Kidney (tissue), 14 donors: ENCODE results near the gene ZNF471. TPM values are rescaled to one million over a fixed set of nuclear protein-coding genes. Genes with fewer than 3 reads are reported as not detected.

ENCODE experiments used
- DNase-seq, 5 donors: peaks; one replicate each; pipeline ENCODE4 v3.0.0-alpha.2; 2013 to 2020
- FAIRE-seq: peaks from 2 replicates; lab custom pipeline; 2012; peaks lifted over from hg19 to GRCh38; lab: Jason Lieb, UNC
- H3K27ac ChIP-seq, 2 donors: one replicate each; pipeline ENCODE4 v1.7.0; 2013; ENCODE audit warnings: low read depth in 2 of 2, low read length in 2 of 2, inconsistent platforms in 1 of 2
- H3K27me3 ChIP-seq: one replicate; pipeline ENCODE4 v1.7.1; 2013; ENCODE audit warnings: low read length, inconsistent platforms; ENCODE audit not compliant: control insufficient read depth, insufficient read depth
- H3K36me3 ChIP-seq, 3 donors: one replicate each; pipeline versions ENCODE4 v1.7.0 to v1.7.1; 2013; ENCODE audit warnings: low read length in 3 of 3, control low read depth in 1 of 3, inconsistent platforms in 1 of 3; ENCODE audit not compliant: insufficient read depth in 3 of 3, control insufficient read depth in 2 of 3
- H3K4me1 ChIP-seq, 3 donors: one replicate each; pipeline versions ENCODE4 v1.7.0 to v1.7.1; 2013; ENCODE audit warnings: low read length in 3 of 3, inconsistent platforms in 1 of 3, low read depth in 1 of 3; ENCODE audit not compliant: control insufficient read depth in 2 of 3, insufficient read depth in 2 of 3
- H3K4me3 ChIP-seq, 3 donors: one replicate each; pipeline versions ENCODE4 v1.7.0 to v1.8.1; 2013; ENCODE audit warnings: low read length in 3 of 3, control low read depth in 1 of 3, inconsistent platforms in 1 of 3
- H3K9ac ChIP-seq, 3 donors: one replicate each; pipeline versions ENCODE4 v1.7.0 to v1.7.1; 2013; ENCODE audit warnings: low read length in 3 of 3, control low read depth in 1 of 3, inconsistent platforms in 1 of 3
- H3K9me3 ChIP-seq, 3 donors: one replicate each; pipeline versions ENCODE4 v1.7.0 to v1.7.1; 2013; ENCODE audit warnings: low read length in 3 of 3, control low read depth in 1 of 3, inconsistent platforms in 1 of 3; ENCODE audit not compliant: control insufficient read depth in 2 of 3, insufficient read depth in 1 of 3
- intact Hi-C: fragments of 100-400 bp; cut with DNase I; formaldehyde crosslinking; loops from one replicate; pipeline ENCODE4 v1.11.1; 2022
- polyA plus RNA-seq: library from polyadenylated mRNA; stranded (reverse); fragments of 350-450 nt; fragmentation: Illumina TruSeq; extraction: RNeasy Lipid Tissue Mini Kit (QIAGEN cat#74804); gene quantifications from one replicate; pipeline ENCODE4 v1.2.3, GENCODE V29; 2014; ENCODE audit warnings: low read depth, low replicate concordance; ENCODE audit not compliant: insufficient read depth
- total RNA-seq: library from RNA; stranded (reverse); fragmentation: NEBNext Ultra II Directional; extraction: Animal tissue kit (Norgen Biotek cat#: 25700); gene quantifications from one replicate; pipeline ENCODE4 v1.2.1, GENCODE V29; 2021
- TF ChIP-seq, protein P1 (sequence below): IDR thresholded peaks from 3 replicates; pipeline ENCODE4 v1.5.1; 2012; ENCODE audit warnings: mild to moderate bottlenecking, moderate library complexity, borderline replicate concordance; ENCODE audit not compliant: insufficient read depth; ENCODE audit errors: extremely low read depth
- donor health status: control.
- donor health status: control.
- donor health status: control.
- donor health status: control.
- donor health status: control.
- donor health status: DM: yes; HTN: yes; CAD: no.
- donor health status: Normal renal cell carcinoma (clear cell type).

The ZNF471 gene
- total and polyA plus RNA-seq, 2 donors from 2014 or later: 2.6 to 9.3 TPM

DNA sequence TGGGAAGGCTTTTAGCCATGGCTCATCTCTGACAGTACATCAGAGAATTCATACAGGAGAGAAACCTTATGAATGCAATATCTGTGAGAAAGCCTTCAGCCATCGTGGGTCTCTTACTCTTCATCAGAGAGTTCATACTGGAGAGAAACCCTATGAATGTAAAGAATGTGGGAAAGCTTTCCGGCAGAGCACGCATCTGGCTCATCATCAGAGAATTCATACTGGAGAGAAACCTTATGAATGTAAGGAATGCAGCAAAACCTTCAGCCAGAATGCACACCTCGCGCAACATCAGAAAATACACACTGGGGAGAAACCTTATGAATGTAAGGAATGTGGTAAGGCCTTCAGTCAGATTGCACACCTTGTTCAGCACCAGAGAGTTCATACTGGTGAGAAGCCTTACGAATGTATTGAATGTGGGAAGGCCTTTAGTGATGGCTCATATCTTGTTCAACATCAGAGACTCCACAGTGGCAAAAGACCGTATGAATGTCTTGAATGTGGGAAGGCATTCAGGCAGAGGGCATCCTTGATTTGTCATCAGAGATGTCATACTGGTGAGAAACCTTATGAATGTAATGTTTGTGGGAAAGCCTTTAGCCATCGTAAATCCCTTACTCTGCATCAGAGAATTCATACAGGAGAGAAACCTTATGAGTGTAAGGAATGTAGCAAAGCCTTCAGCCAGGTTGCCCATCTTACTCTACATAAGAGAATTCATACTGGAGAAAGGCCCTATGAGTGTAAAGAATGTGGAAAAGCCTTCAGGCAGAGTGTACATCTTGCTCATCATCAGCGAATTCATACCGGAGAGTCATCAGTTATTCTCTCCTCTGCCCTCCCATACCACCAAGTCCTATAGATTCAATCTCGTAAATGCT is 70.3 kb downstream of the ZNF471 start:
- H3K9me3 ChIP-seq: peaks cover 23 to 95% (median 73%) of the 10 kb centered on the region in 3 donors
- intact Hi-C loops: no loop called here
- peak overlapping the region in 2 of 3 donors; percentile 9 to 44 for H3K4me3 ChIP-seq
- H3K9ac ChIP-seq: no peak overlapping the region
- H3K4me1 ChIP-seq: no peaks in the 10 kb centered on the region
- peaks cover 8 to 42% (median 25%) of the 10 kb centered on the region in 3 donors for H3K36me3 ChIP-seq
- no peaks in the 10 kb centered on the region for H3K27me3 ChIP-seq
- TF ChIP-seq, protein P1, sequence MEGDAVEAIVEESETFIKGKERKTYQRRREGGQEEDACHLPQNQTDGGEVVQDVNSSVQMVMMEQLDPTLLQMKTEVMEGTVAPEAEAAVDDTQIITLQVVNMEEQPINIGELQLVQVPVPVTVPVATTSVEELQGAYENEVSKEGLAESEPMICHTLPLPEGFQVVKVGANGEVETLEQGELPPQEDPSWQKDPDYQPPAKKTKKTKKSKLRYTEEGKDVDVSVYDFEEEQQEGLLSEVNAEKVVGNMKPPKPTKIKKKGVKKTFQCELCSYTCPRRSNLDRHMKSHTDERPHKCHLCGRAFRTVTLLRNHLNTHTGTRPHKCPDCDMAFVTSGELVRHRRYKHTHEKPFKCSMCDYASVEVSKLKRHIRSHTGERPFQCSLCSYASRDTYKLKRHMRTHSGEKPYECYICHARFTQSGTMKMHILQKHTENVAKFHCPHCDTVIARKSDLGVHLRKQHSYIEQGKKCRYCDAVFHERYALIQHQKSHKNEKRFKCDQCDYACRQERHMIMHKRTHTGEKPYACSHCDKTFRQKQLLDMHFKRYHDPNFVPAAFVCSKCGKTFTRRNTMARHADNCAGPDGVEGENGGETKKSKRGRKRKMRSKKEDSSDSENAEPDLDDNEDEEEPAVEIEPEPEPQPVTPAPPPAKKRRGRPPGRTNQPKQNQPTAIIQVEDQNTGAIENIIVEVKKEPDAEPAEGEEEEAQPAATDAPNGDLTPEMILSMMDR: no peak
- no peak for FAIRE-seq
- no peak overlapping the region for H3K27ac ChIP-seq
- DNase-seq: no peak

Other genes starting within 250 kb of the ZNF471 start
- gene EDDM13, start 235.1 kb upstream of the ZNF471 start, total RNA-seq: 0.54 TPM
- gene EDDM13, start 235.1 kb upstream of the ZNF471 start, polyA plus RNA-seq: 1.6 TPM
- 18.1 TPM for gene ZSCAN5A, start 193.0 kb upstream of the ZNF471 start, total RNA-seq
- 11.9 TPM for gene ZSCAN5A, start 193.0 kb upstream of the ZNF471 start, polyA plus RNA-seq
- 5.0 TPM for gene ZNF582, start 114.3 kb upstream of the ZNF471 start, total RNA-seq
- gene ZNF582, start 114.3 kb upstream of the ZNF471 start, polyA plus RNA-seq: 3.8 TPM
- 7.2 TPM for gene ZNF583, start 103.5 kb upstream of the ZNF471 start, total RNA-seq
- gene ZNF583, start 103.5 kb upstream of the ZNF471 start, polyA plus RNA-seq: 2.5 TPM
- gene ZNF667, start 30.5 kb upstream of the ZNF471 start, total RNA-seq: 8.5 TPM
- 2.9 TPM for gene ZNF667, start 30.5 kb upstream of the ZNF471 start, polyA plus RNA-seq
- gene ZFP28, start 31.1 kb downstream of the ZNF471 start, total RNA-seq: 11.6 TPM
- 3.4 TPM for gene ZFP28, start 31.1 kb downstream of the ZNF471 start, polyA plus RNA-seq
- 6.6 TPM for gene ZNF470, start 59.6 kb downstream of the ZNF471 start, total RNA-seq
- gene ZNF470, start 59.6 kb downstream of the ZNF471 start, polyA plus RNA-seq: 5.1 TPM
- gene ZNF71, start 87.4 kb downstream of the ZNF471 start, total RNA-seq: 7.6 TPM
- 3.5 TPM for gene ZNF71, start 87.4 kb downstream of the ZNF471 start, polyA plus RNA-seq
- gene SMIM17, start 135.3 kb downstream of the ZNF471 start, total RNA-seq: 0.47 TPM
- not detected for gene SMIM17, start 135.3 kb downstream of the ZNF471 start, polyA plus RNA-seq
- gene ZNF835, start 163.9 kb downstream of the ZNF471 start, total RNA-seq: 5.3 TPM
- gene ZNF835, start 163.9 kb downstream of the ZNF471 start, polyA plus RNA-seq: 1.7 TPM